Mammary epithelial cell (primary cell): ENCODE data around the gene DERL3.

Experiments used
- EZH2 ChIP-seq: IDR thresholded peaks from 2 replicates; pipeline ENCODE4 v1.6.1; 2012; ENCODE audit warnings: low read length, inconsistent platforms, borderline replicate concordance
- TF ChIP-seq, protein P1 (sequence below), 2 donors: IDR thresholded peaks in 1 of 2; conservative IDR thresholded peaks in 1 of 2; 2 replicates each; pipeline ENCODE4 v1.5.1; 2011 to 2012; ENCODE audit warnings: inconsistent platforms in 2 of 2, low read length in 2 of 2, mild to moderate bottlenecking in 2 of 2, control low read depth in 1 of 2, low read depth in 1 of 2; ENCODE audit not compliant: insufficient read depth in 1 of 2; ENCODE audit errors: extremely low read depth in 1 of 2

DNA sequence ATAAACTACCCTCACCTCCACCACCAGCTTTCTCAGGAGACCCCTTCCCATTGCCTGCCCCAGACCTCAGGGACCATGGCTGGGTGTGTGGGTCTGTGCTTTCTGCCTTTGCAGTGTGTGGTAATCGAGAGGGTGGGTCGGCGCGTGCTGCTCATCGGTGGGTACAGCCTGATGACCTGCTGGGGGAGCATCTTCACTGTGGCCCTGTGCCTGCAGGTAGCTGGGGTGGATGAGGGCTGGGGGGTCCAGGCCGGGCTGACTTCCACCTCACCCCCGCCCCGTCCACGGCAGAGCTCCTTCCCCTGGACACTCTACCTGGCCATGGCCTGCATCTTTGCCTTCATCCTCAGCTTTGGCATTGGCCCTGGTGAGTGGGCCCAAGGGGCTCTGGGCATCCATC lies 44.9 kb upstream of the DERL3 start:
- TF ChIP-seq EZH2: no peak
- TF ChIP-seq, protein P1, sequence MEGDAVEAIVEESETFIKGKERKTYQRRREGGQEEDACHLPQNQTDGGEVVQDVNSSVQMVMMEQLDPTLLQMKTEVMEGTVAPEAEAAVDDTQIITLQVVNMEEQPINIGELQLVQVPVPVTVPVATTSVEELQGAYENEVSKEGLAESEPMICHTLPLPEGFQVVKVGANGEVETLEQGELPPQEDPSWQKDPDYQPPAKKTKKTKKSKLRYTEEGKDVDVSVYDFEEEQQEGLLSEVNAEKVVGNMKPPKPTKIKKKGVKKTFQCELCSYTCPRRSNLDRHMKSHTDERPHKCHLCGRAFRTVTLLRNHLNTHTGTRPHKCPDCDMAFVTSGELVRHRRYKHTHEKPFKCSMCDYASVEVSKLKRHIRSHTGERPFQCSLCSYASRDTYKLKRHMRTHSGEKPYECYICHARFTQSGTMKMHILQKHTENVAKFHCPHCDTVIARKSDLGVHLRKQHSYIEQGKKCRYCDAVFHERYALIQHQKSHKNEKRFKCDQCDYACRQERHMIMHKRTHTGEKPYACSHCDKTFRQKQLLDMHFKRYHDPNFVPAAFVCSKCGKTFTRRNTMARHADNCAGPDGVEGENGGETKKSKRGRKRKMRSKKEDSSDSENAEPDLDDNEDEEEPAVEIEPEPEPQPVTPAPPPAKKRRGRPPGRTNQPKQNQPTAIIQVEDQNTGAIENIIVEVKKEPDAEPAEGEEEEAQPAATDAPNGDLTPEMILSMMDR (conservative IDR thresholded peaks at IDR 0.05 in 1 of 2, IDR thresholded peaks at IDR 0.05 in 1 of 2; ENCODE audit: extremely low read depth in 1 of 2, insufficient read depth in 1 of 2, low read depth in 1 of 2, low read length in 2 of 2): no peak
